Ishikawa (cell line): ENCODE data around the gene PARN.

ENCODE experiments used
- CEBPB ChIP-seq: IDR thresholded peaks from 2 replicates; pipeline ENCODE4 v1.6.1; 2012
- CREB1 ChIP-seq: IDR thresholded peaks from 2 replicates; pipeline ENCODE4 v1.6.1; 2012; ENCODE audit warnings: low read depth
- EGR1 ChIP-seq: IDR thresholded peaks from 2 replicates; pipeline ENCODE4 v1.6.1; 2012
- EP300 ChIP-seq: IDR thresholded peaks from 2 replicates; pipeline ENCODE4 v1.6.1; 2012; ENCODE audit warnings: borderline replicate concordance
- FOXM1 ChIP-seq: IDR thresholded peaks from 2 replicates; pipeline ENCODE4 v1.6.1; 2012; ENCODE audit warnings: low read depth, borderline replicate concordance
- MAX ChIP-seq: IDR thresholded peaks from 2 replicates; pipeline ENCODE4 v1.6.1; 2012
- NFIC ChIP-seq: IDR thresholded peaks from 2 replicates; pipeline ENCODE4 v1.6.1; 2012
- RAD21 ChIP-seq: IDR thresholded peaks from 2 replicates; pipeline ENCODE4 v1.6.1; 2012; ENCODE audit warnings: low read depth
- REST ChIP-seq: IDR thresholded peaks from 2 replicates; pipeline ENCODE4 v1.6.1; 2012; ENCODE audit warnings: low read depth, mild to moderate bottlenecking
- TAF1 ChIP-seq: IDR thresholded peaks from 2 replicates; pipeline ENCODE4 v1.6.1; 2012; ENCODE audit warnings: low read depth, mild to moderate bottlenecking
- TCF12 ChIP-seq: IDR thresholded peaks from 2 replicates; pipeline ENCODE4 v1.6.1; 2012; ENCODE audit warnings: low read depth
- TEAD4 ChIP-seq: IDR thresholded peaks from 2 replicates; pipeline ENCODE4 v1.6.1; 2012
- YY1 ChIP-seq: IDR thresholded peaks from 2 replicates; pipeline ENCODE4 v1.6.1; 2012; ENCODE audit warnings: low read depth
- ZBTB7A ChIP-seq: IDR thresholded peaks from 2 replicates; pipeline ENCODE4 v1.6.1; 2012; ENCODE audit warnings: low read depth
- TF ChIP-seq, protein P1 (sequence below): IDR thresholded peaks from 2 replicates; pipeline ENCODE4 v1.6.1; 2012

Gene PARN

DNA sequence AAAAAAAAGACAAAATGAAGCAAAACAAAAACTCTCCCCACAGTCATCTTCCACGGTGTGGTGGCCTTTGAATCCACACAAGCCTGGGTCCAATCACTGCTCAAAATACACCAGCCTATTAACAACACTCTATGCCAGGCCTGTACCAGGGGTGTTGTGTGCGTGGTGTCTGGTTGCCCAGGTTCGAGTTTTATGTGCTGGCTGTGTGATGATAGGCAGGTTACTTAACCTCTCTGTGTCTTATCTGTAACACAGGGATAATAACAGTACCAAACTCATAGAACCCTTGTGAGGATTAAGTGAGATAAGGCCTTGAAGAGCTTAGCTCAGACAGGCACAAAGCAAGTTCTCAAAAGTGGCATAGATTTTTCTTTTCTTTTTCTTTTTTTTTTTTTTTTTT is 235.2 kb downstream of the PARN start:
- TF ChIP-seq ZBTB7A (no peak), EGR1 (no peak), REST (no peak), CEBPB (no peak), TAF1 (no peak), EP300 (no peak), TCF12 (no peak)
- TF ChIP-seq, protein P1, sequence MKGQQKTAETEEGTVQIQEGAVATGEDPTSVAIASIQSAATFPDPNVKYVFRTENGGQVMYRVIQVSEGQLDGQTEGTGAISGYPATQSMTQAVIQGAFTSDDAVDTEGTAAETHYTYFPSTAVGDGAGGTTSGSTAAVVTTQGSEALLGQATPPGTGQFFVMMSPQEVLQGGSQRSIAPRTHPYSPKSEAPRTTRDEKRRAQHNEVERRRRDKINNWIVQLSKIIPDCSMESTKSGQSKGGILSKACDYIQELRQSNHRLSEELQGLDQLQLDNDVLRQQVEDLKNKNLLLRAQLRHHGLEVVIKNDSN = no peak

- TF ChIP-seq TEAD4 (no peak), NFIC (no peak), CREB1 (no peak), EP300 (no peak), CEBPB (no peak), TCF12 (no peak), ZBTB7A (no peak), YY1 (no peak), EGR1 (no peak), FOXM1 (no peak), REST (no peak), TAF1 (no peak), MAX (no peak)
- TF ChIP-seq, protein P1 = no peak
Measured at GRCh38 chr16:14392960-14393359, 237.1 kb downstream of the PARN start.

GRCh38 chr16:14389359-14389758 is 240.7 kb downstream of the PARN start:
- TF ChIP-seq CEBPB (no peak), EP300 (no peak), TAF1 (no peak), RAD21 (no peak)

DNA sequence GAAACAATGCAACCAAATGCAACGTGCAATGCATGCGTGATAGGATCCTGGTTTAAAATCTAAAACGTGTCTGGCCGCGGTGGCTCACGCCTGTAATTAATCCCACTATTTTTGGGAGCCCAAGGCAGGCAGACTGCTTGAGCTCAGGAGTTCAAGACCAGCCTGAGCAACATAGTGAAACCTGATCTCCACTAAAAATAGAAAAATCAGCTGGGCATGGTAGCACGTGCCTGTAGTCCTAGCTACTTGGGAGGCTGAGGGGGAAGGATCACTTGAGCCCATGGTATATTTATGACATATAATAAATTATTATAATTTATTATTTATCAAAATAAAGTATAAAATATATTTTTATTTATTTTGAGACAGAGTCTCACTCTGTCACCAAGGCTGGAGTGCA is 241.8 kb downstream of the PARN start:
- TF ChIP-seq TCF12 (no peak), CREB1 (no peak), REST (no peak), NFIC (no peak), MAX (no peak), TEAD4 (no peak), FOXM1 (no peak), TAF1 (no peak), CEBPB (no peak), YY1 (no peak), RAD21 (no peak), EP300 (no peak), EGR1 (no peak)
- TF ChIP-seq, protein P1 = no peak
